HG03280 (cell line): ENCODE measurements around the gene PCDHA1.

Source experiments
- ATAC-seq: cut with Tn5 transposase; IDR thresholded peaks from one replicate; pipeline ENCODE4 v1.9.1; 2021; ENCODE audit warnings: mild to moderate bottlenecking, moderate library complexity; ENCODE audit not compliant: unreplicated experiment

The PCDHA1 gene

GRCh38 chr5:140916325-140916724, 130.4 kb downstream of the PCDHA1 start:
- no peak for ATAC-seq

GRCh38 chr5:140923601-140924000, 137.7 kb downstream of the PCDHA1 start:
- no peak for ATAC-seq

GRCh38 chr5:140925806-140926442, 140.0 kb downstream of the PCDHA1 start, which contains the start of gene PCDHAC1:
Gene PCDHAC1, plus strand, starts transcription at chr5:140926299. Its CDS starts 594 bp downstream, at chr5:140926893.
- no peak for ATAC-seq

GRCh38 chr5:140926443-140927227, 140.7 kb downstream of the PCDHA1 start:
- no peak for ATAC-seq

- ATAC-seq: no peak
These were observed 141.3 kb downstream of the PCDHA1 start for GRCh38 chr5:140927228-140927573.

GRCh38 chr5:140934964-140935606, 149.1 kb downstream of the PCDHA1 start:
- no peak for ATAC-seq

GRCh38 chr5:140946578-140946977, 160.6 kb downstream of the PCDHA1 start:
- ATAC-seq: no peak

GRCh38 chr5:140951636-140952035, 165.7 kb downstream of the PCDHA1 start:
- no peak for ATAC-seq

GRCh38 chr5:140953234-140953633, 167.3 kb downstream of the PCDHA1 start:
- no peak for ATAC-seq

GRCh38 chr5:140962190-140962589, 176.2 kb downstream of the PCDHA1 start:
- ATAC-seq: no peak

- no peak for ATAC-seq
These were observed 178.4 kb downstream of the PCDHA1 start for GRCh38 chr5:140964356-140964755.

GRCh38 chr5:140965905-140966292, 180.0 kb downstream of the PCDHA1 start:
- no peak for ATAC-seq

GRCh38 chr5:140966293-140967225, 180.6 kb downstream of the PCDHA1 start, which contains the start of gene PCDHAC2:
Gene PCDHAC2, plus strand, starts transcription at chr5:140966476. Its CDS starts 291 bp downstream, at chr5:140966767.
- ATAC-seq: no peak

GRCh38 chr5:140967226-140967893, 181.4 kb downstream of the PCDHA1 start:
- no peak for ATAC-seq

GRCh38 chr5:140969880-140970279, 183.9 kb downstream of the PCDHA1 start:
- no peak for ATAC-seq

GRCh38 chr5:140973550-140973949, 187.6 kb downstream of the PCDHA1 start:
- no peak for ATAC-seq

- no peak for ATAC-seq
These were observed 191.1 kb downstream of the PCDHA1 start for GRCh38 chr5:140977003-140977402.

- ATAC-seq: no peak
These were observed 192.3 kb downstream of the PCDHA1 start for GRCh38 chr5:140978260-140978659.

- no peak for ATAC-seq
These were observed 193.0 kb downstream of the PCDHA1 start for GRCh38 chr5:140978983-140979382.

- ATAC-seq: no peak
These were observed 196.3 kb downstream of the PCDHA1 start for GRCh38 chr5:140982083-140982716.
